ENCODE results near the gene SRR. TPM values are rescaled to one million over a fixed set of nuclear protein-coding genes. Genes with fewer than 3 reads are reported as not detected.

SRR gene
- total RNA-seq, 1 experiment from 2014 or later = 37.9 TPM

DNA sequence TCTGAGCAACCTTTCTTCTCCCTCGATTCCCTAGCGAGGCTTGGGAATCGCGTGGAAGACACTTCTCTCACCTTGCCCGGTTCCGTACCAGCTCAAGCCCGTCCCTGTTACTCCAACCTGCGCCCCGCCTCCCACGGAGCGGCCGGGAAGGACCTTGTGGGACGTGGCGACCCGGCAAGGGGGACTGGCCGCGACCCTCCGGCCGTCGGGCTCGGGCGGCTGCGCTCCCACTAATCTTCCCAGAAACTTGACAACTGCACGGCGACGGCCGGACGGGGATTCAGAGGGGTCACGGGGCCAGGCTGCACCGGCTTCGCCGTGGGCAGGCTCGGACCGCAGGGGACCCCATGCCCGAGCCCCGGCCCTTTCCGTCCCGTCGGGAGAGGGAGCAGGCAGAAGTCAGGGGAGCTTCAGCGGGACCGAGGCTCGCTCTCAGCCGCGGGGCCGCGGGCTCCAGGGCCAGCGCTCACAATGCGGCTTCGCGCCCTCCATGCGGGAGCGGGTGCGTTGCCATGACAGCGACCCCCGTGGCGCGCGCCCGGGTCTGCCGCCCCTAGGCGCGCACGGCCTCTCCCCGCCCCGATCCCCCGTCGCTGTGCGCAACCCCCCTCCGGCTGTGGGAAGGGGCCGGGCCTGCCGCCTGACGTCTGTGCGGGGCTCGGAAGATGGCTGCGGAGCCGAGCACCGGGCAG lies 33.2 kb downstream of the SRR start, which contains the start of gene SGSM2:
TSS of gene SGSM2 (plus strand) at position 650 of the 692 bp plus-strand sequence. CDS start 188 bp downstream, outside the sequence.
- CTCF ChIA-PET = no interaction called here
- BruUV-seq (replicated peaks) = no TSS peak
- POLR2A ChIA-PET (ENCODE audit: low non-redundant PET) = interaction anchor here (1.0 kb wide), 1 partner anchor 11 kb away, joined by 3 read pairs; no protein-coding TSS in a partner anchor

DNA sequence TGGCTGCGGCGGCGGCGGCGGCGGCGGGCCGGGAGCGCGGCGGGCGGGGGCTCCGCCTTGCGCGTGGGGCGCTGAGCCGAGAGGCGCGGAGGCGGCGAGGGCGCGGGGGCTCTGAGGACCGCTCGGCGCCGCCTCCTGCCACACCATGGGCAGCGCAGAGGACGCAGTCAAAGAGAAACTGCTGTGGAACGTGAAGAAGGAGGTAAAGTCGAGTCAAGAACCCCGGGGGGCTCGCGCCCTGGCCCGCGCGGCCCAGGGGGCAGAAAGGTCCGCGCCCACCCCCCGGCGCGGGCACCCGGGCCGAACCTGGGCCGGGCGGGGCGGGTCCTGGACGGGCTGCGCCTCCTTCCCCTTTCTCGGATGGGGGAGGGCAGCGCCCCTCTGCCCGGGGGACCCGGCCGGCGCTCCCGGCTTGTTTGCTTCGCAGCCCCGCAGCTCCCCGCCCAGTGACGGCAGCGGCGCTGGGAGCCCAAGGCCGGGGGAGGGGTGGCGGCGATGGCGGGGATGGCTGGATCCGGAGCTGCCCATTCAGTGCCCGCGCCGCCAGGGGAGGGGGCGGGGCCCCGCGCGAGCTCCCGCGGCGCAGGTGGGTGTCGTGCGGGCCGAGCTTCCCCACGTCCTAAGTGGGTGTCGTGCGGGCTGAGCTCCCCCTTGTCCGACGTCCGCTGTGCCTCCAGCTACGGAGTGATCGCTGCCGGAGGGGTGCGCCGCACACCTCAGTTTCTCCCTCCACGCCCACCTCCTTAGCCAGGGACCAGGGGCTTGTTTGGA lies 34.0 kb downstream of the SRR start:
- intact Hi-C loops (cut with micrococcal nuclease; ENCODE audit: unreplicated experiment) = no loop called here

More for the DNA sequence above, 33.2 kb downstream of the SRR start, which contains the start of gene SGSM2:
- peak within 1 kb of the TSS; percentile 92 for H3K4me3 ChIP-seq (ENCODE audit: low read depth, low read length, poor library complexity, severe bottlenecking)
- peak; percentile 86 for DNase-seq (ENCODE audit: low spot score)
- H3K36me3 ChIP-seq (ENCODE audit: insufficient read depth, low read length, poor library complexity, severe bottlenecking) = peaks cover 34% of the 10 kb centered on the region
- peak within 1 kb of the TSS; percentile 79 for H3K27ac ChIP-seq (ENCODE audit: low read depth, low read length, poor library complexity, severe bottlenecking)
- H3K27me3 ChIP-seq (replicated peaks; ENCODE audit: insufficient read depth, low read depth, low read length, poor library complexity) = no peaks in the 10 kb centered on the region
- H3K9me3 ChIP-seq (ENCODE audit: low read depth, low read length, poor library complexity, severe bottlenecking) = no peaks in the 10 kb centered on the region
- peaks cover 21% of the 10 kb centered on the region for H3K4me1 ChIP-seq (ENCODE audit: insufficient read depth, low read length, poor library complexity, severe bottlenecking)
- no peak for TF ChIP-seq EZH2 (IDR thresholded peaks at IDR 0.05; ENCODE audit: borderline replicate concordance, low read depth, low read length, poor library complexity, severe bottlenecking)
- intact Hi-C loops (cut with micrococcal nuclease; ENCODE audit: unreplicated experiment) = no loop called here

DNA sequence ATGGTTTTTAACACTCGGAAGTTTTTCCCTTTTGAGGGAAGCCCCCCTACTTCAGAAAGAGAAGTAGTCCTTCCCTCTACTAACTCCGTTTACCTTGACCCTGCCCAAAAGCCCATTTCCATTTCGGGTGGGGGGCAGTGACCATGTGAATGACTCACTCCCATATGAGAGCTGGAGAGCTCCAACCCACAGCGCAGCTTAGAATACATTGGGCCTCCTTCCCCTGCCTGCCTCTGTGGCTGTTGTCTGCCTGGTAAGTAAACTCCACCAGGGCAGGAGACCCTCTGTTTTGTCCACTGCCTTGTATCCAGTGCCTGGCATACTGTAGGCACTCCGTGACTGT lies 34.5 kb downstream of the SRR start:
- intact Hi-C loops (cut with micrococcal nuclease; ENCODE audit: unreplicated experiment) = no loop called here
- Histone ChIP-seq H3K4me1 (ENCODE audit: insufficient read depth, low read length, poor library complexity, severe bottlenecking) (peaks cover 21% of the 10 kb centered on the region), H3K27ac (ENCODE audit: low read depth, low read length, poor library complexity, severe bottlenecking) (peak overlapping the region; percentile 79), H3K4me3 (ENCODE audit: low read depth, low read length, poor library complexity, severe bottlenecking) (peak overlapping the region; percentile 92), H3K27me3 (replicated peaks; ENCODE audit: insufficient read depth, low read depth, low read length, poor library complexity) (no peaks in the 10 kb centered on the region), H3K9me3 (ENCODE audit: low read depth, low read length, poor library complexity, severe bottlenecking) (no peaks in the 10 kb centered on the region), H3K36me3 (ENCODE audit: insufficient read depth, low read length, poor library complexity, severe bottlenecking) (peaks cover 23% of the 10 kb centered on the region)
- TF ChIP-seq, protein P1, sequence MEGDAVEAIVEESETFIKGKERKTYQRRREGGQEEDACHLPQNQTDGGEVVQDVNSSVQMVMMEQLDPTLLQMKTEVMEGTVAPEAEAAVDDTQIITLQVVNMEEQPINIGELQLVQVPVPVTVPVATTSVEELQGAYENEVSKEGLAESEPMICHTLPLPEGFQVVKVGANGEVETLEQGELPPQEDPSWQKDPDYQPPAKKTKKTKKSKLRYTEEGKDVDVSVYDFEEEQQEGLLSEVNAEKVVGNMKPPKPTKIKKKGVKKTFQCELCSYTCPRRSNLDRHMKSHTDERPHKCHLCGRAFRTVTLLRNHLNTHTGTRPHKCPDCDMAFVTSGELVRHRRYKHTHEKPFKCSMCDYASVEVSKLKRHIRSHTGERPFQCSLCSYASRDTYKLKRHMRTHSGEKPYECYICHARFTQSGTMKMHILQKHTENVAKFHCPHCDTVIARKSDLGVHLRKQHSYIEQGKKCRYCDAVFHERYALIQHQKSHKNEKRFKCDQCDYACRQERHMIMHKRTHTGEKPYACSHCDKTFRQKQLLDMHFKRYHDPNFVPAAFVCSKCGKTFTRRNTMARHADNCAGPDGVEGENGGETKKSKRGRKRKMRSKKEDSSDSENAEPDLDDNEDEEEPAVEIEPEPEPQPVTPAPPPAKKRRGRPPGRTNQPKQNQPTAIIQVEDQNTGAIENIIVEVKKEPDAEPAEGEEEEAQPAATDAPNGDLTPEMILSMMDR (conservative IDR thresholded peaks at IDR 0.05; ENCODE audit: low read depth, low read length) = no peak
- no peak for TF ChIP-seq EZH2 (IDR thresholded peaks at IDR 0.05; ENCODE audit: borderline replicate concordance, low read depth, low read length, poor library complexity, severe bottlenecking)
- DNase-seq (ENCODE audit: low spot score) = peak; percentile 22
- POLR2A ChIA-PET (ENCODE audit: low non-redundant PET) = no interaction called here
- BruUV-seq (replicated peaks) = no TSS peak
- CTCF ChIA-PET = interaction anchor here (0.9 kb wide), 1 partner anchor 15 kb away, joined by 3 read pairs; no protein-coding TSS in a partner anchor

More for the DNA sequence above, 34.0 kb downstream of the SRR start:
- peaks cover 28% of the 10 kb centered on the region for H3K36me3 ChIP-seq (ENCODE audit: insufficient read depth, low read length, poor library complexity, severe bottlenecking)
- no peaks in the 10 kb centered on the region for H3K9me3 ChIP-seq (ENCODE audit: low read depth, low read length, poor library complexity, severe bottlenecking)
- H3K4me1 ChIP-seq (ENCODE audit: insufficient read depth, low read length, poor library complexity, severe bottlenecking) = peaks cover 21% of the 10 kb centered on the region
- H3K27me3 ChIP-seq (replicated peaks; ENCODE audit: insufficient read depth, low read depth, low read length, poor library complexity) = no peaks in the 10 kb centered on the region
- BruUV-seq (replicated peaks) = no TSS peak
- TF ChIP-seq, protein P1 (conservative IDR thresholded peaks at IDR 0.05; ENCODE audit: low read depth, low read length) = no peak
- TF ChIP-seq EZH2 (IDR thresholded peaks at IDR 0.05; ENCODE audit: borderline replicate concordance, low read depth, low read length, poor library complexity, severe bottlenecking) = no peak
- peak overlapping the region; percentile 79 for H3K27ac ChIP-seq (ENCODE audit: low read depth, low read length, poor library complexity, severe bottlenecking)
- H3K4me3 ChIP-seq (ENCODE audit: low read depth, low read length, poor library complexity, severe bottlenecking) = peak overlapping the region; percentile 92
- DNase-seq (ENCODE audit: low spot score) = peak; percentile 77
- ChIA-PET POLR2A (ENCODE audit: low non-redundant PET) (interaction anchor here (0.6 kb wide), 1 partner anchor 487 kb away, joined by 4 read pairs; no protein-coding TSS in a partner anchor), CTCF (interaction anchor here (0.9 kb wide), 1 partner anchor 15 kb away, joined by 3 read pairs; no protein-coding TSS in a partner anchor)

All from A673 (cell line).